Activated CD4-positive, alpha-beta memory T cell treated with anti-CD3 and anti-CD28 coated beads for 36 hours (primary cell): Measurements from ENCODE around the gene PDZK1IP1. TPM values are rescaled to one million over a fixed set of nuclear protein-coding genes. Genes with fewer than 3 reads are reported as not detected.
A peak's percentile ranks its signal among the peaks of the same experiment; 100 is the strongest.

Experiments
- CTCF ChIA-PET: fragments of 350-600 bp; sonication (Branson Sonifier 250); formaldehyde crosslinking; loops from one replicate; lab custom pipeline; 2021; ENCODE audit warnings: antibody characterized with exemption, inconsistent platforms; lab: Charles Lee
- POLR2A ChIA-PET: fragments of 350-600 bp; sonication (Branson Sonifier 250); formaldehyde crosslinking; loops from one replicate; lab custom pipeline; 2021; ENCODE audit warnings: antibody characterized with exemption; lab: Charles Lee
- DNase-seq: peaks from one replicate; pipeline ENCODE4 v3.0.0-alpha.2; 2020
- H3K27ac Mint-ChIP-seq: one replicate; pipeline ENCODE4 v1.8.0; 2021; ENCODE audit warnings: mixed read lengths
- H3K27me3 Mint-ChIP-seq: one replicate; pipeline ENCODE4 v1.8.0; 2021; ENCODE audit warnings: mixed read lengths
- H3K36me3 Mint-ChIP-seq: one replicate; pipeline ENCODE4 v1.8.0; 2021; ENCODE audit warnings: mixed read lengths
- H3K4me1 Mint-ChIP-seq: one replicate; pipeline ENCODE4 v1.8.0; 2021; ENCODE audit warnings: low read depth, mixed read lengths
- H3K4me3 Mint-ChIP-seq: one replicate; pipeline ENCODE4 v1.8.0; 2021; ENCODE audit warnings: mild to moderate bottlenecking, mixed read lengths
- H3K9me3 Mint-ChIP-seq: one replicate; pipeline ENCODE4 v1.8.0; 2021; ENCODE audit warnings: mixed read lengths
- intact Hi-C: fragments of 100-400 bp; cut with micrococcal nuclease; formaldehyde crosslinking; loops from one replicate; pipeline ENCODE4 v1.15.1; 2023
- total RNA-seq, 2 experiments: library from RNA; stranded (reverse); gene quantifications; one replicate each; pipeline ENCODE4 v1.2.3, GENCODE V29; 2021

The PDZK1IP1 gene
- total RNA-seq, 2 experiments from 2014 or later, result not detected

- intact Hi-C loops, result loop anchor here (1.0 to 5.0 kb wide), 2 partner anchors 71 to 140 kb away; partner anchors contain the start of gene CMPK1
- H3K36me3 Mint-ChIP-seq, result no peaks in the 10 kb centered on the region
- CTCF ChIA-PET, result interaction anchor here (0.6 to 6.8 kb wide), 32 partner anchors 8 to 534 kb away, joined by 3 to 144 read pairs (median 4); partner anchors contain the start of genes CMPK1, FOXD2 and STIL
- DNase-seq, result peak; percentile 78
- H3K9me3 Mint-ChIP-seq, result no peaks in the 10 kb centered on the region
- peaks cover 5% of the 10 kb centered on the region for H3K27me3 Mint-ChIP-seq
- POLR2A ChIA-PET, result interaction anchor here (1.1 kb wide), 1 partner anchor 17 kb away, joined by 4 read pairs; no protein-coding TSS in a partner anchor
- peaks cover 3% of the 10 kb centered on the region for H3K4me1 Mint-ChIP-seq
- H3K27ac Mint-ChIP-seq, result no peak overlapping the region
- no peak overlapping the region for H3K4me3 Mint-ChIP-seq
Measured at GRCh38 chr1:47192458-47193384, 2.9 kb upstream of the PDZK1IP1 start.

- Mint-ChIP-seq H3K27ac (no peak overlapping the region), H3K36me3 (no peaks in the 10 kb centered on the region), H3K4me1 (peaks cover 3% of the 10 kb centered on the region), H3K9me3 (no peaks in the 10 kb centered on the region), H3K4me3 (no peak overlapping the region), H3K27me3 (peaks cover 4% of the 10 kb centered on the region)
- intact Hi-C loops, result loop anchor here (5.0 kb wide), 1 partner anchor 140 kb away; the partner anchor contains the start of gene CMPK1
- no peak for DNase-seq
- ChIA-PET POLR2A (no interaction called here), CTCF (interaction anchor here (1.2 to 6.8 kb wide), 17 partner anchors 7 to 245 kb away, joined by 3 to 144 read pairs (median 6); partner anchors contain the start of genes CMPK1 and FOXD2)
Measured at GRCh38 chr1:47191940-47192457, 2.2 kb upstream of the PDZK1IP1 start.

GRCh38 chr1:47190857-47191256 is 1.0 kb upstream of the PDZK1IP1 start:
- POLR2A ChIA-PET, result no interaction called here
- CTCF ChIA-PET, result interaction anchor here (0.6 to 6.8 kb wide), 5 partner anchors 8 to 535 kb away, joined by 3 to 144 read pairs (median 16); no protein-coding TSS in a partner anchor
- DNase-seq, result no peak
- H3K4me3 Mint-ChIP-seq, result no peak overlapping the region
- H3K36me3 Mint-ChIP-seq, result no peaks in the 10 kb centered on the region
- no peak overlapping the region for H3K27ac Mint-ChIP-seq
- peaks cover 3% of the 10 kb centered on the region for H3K4me1 Mint-ChIP-seq
- peaks cover 4% of the 10 kb centered on the region for H3K27me3 Mint-ChIP-seq
- intact Hi-C loops, result loop anchor here (5.0 kb wide), 1 partner anchor 141 kb away; the partner anchor contains the start of gene CMPK1
- H3K9me3 Mint-ChIP-seq, result no peaks in the 10 kb centered on the region

GRCh38 chr1:47190509-47190855 is 646 bp upstream of the PDZK1IP1 start:
- intact Hi-C loops, result loop anchor here (5.0 kb wide), 1 partner anchor 142 kb away; the partner anchor contains the start of gene CMPK1
- Mint-ChIP-seq H3K36me3 (no peaks in the 10 kb centered on the region), H3K27me3 (peaks cover 6% of the 10 kb centered on the region), H3K4me3 (no peak overlapping the region), H3K9me3 (no peaks in the 10 kb centered on the region), H3K4me1 (peaks cover 3% of the 10 kb centered on the region), H3K27ac (no peak overlapping the region)
- ChIA-PET POLR2A (interaction anchor here (1.0 kb wide), 1 partner anchor 11 kb away, joined by 6 read pairs; no protein-coding TSS in a partner anchor), CTCF (interaction anchor here (0.9 to 6.8 kb wide), 5 partner anchors 10 to 536 kb away, joined by 3 to 144 read pairs (median 16); no protein-coding TSS in a partner anchor)
- no peak for DNase-seq

GRCh38 chr1:47188791-47189785 is 748 bp downstream of the PDZK1IP1 start:
- peaks cover 3% of the 10 kb centered on the region for H3K4me1 Mint-ChIP-seq
- H3K4me3 Mint-ChIP-seq, result no peak overlapping the region
- CTCF ChIA-PET, result interaction anchor here (0.6 to 6.8 kb wide), 5 partner anchors 9 to 521 kb away, joined by 3 to 144 read pairs (median 16); no protein-coding TSS in a partner anchor
- H3K27me3 Mint-ChIP-seq, result peaks cover 6% of the 10 kb centered on the region
- DNase-seq, result no peak
- POLR2A ChIA-PET, result interaction anchor here (1.0 kb wide), 1 partner anchor 10 kb away, joined by 6 read pairs; no protein-coding TSS in a partner anchor
- H3K27ac Mint-ChIP-seq, result no peak overlapping the region
- no peaks in the 10 kb centered on the region for H3K9me3 Mint-ChIP-seq
- intact Hi-C loops, result no loop called here
- no peaks in the 10 kb centered on the region for H3K36me3 Mint-ChIP-seq

GRCh38 chr1:47187926-47188250 is 1.9 kb downstream of the PDZK1IP1 start:
- Mint-ChIP-seq H3K27ac (no peak overlapping the region), H3K27me3 (peaks cover 7% of the 10 kb centered on the region), H3K4me1 (peaks cover 2% of the 10 kb centered on the region), H3K9me3 (no peaks in the 10 kb centered on the region), H3K36me3 (no peaks in the 10 kb centered on the region), H3K4me3 (no peak overlapping the region)
- DNase-seq, result no peak
- ChIA-PET CTCF (interaction anchor here (0.6 to 3.9 kb wide), 3 partner anchors 13 to 248 kb away, joined by 3 to 16 read pairs (median 4); no protein-coding TSS in a partner anchor), POLR2A (no interaction called here)
- intact Hi-C loops, result no loop called here

GRCh38 chr1:47187231-47187925 is 2.5 kb downstream of the PDZK1IP1 start:
- ChIA-PET POLR2A (no interaction called here), CTCF (interaction anchor here (1.1 to 3.9 kb wide), 2 partner anchors 12 to 248 kb away, joined by 4 to 16 read pairs; no protein-coding TSS in a partner anchor)
- Mint-ChIP-seq H3K36me3 (no peaks in the 10 kb centered on the region), H3K4me1 (no peaks in the 10 kb centered on the region), H3K4me3 (no peak overlapping the region), H3K9me3 (no peaks in the 10 kb centered on the region), H3K27me3 (peaks cover 5% of the 10 kb centered on the region), H3K27ac (no peak overlapping the region)
- intact Hi-C loops, result no loop called here
- DNase-seq, result no peak

- ChIA-PET POLR2A (no interaction called here), CTCF (interaction anchor here (3.9 kb wide), 1 partner anchor 11 kb away, joined by 16 read pairs; no protein-coding TSS in a partner anchor)
- Mint-ChIP-seq H3K4me1 (no peaks in the 10 kb centered on the region), H3K27ac (no peak overlapping the region), H3K4me3 (no peak overlapping the region), H3K27me3 (peaks cover 5% of the 10 kb centered on the region), H3K9me3 (no peaks in the 10 kb centered on the region), H3K36me3 (no peaks in the 10 kb centered on the region)
- no peak for DNase-seq
- intact Hi-C loops, result no loop called here
Measured at GRCh38 chr1:47186267-47187185, 3.3 kb downstream of the PDZK1IP1 start.

- Mint-ChIP-seq H3K4me1 (no peaks in the 10 kb centered on the region), H3K27me3 (peaks cover 17% of the 10 kb centered on the region), H3K27ac (no peak overlapping the region), H3K4me3 (no peak overlapping the region), H3K9me3 (no peaks in the 10 kb centered on the region), H3K36me3 (no peaks in the 10 kb centered on the region)
- CTCF ChIA-PET, result interaction anchor here (0.6 to 2.3 kb wide), 4 partner anchors 9 to 253 kb away, joined by 3 to 21 read pairs (median 6); partner anchors contain the start of gene FOXD2
- no peak for DNase-seq
- intact Hi-C loops, result no loop called here
- POLR2A ChIA-PET, result no interaction called here
Measured at GRCh38 chr1:47184822-47185677, 4.8 kb downstream of the PDZK1IP1 start.
